Measurements from ENCODE around the gene NKD2.
"Not testable (repeated sequence)": the region's sequence is repeated elsewhere in the genome, so short reads cannot be mapped to it uniquely, and the experiment has no call there.

The NKD2 gene

DNA sequence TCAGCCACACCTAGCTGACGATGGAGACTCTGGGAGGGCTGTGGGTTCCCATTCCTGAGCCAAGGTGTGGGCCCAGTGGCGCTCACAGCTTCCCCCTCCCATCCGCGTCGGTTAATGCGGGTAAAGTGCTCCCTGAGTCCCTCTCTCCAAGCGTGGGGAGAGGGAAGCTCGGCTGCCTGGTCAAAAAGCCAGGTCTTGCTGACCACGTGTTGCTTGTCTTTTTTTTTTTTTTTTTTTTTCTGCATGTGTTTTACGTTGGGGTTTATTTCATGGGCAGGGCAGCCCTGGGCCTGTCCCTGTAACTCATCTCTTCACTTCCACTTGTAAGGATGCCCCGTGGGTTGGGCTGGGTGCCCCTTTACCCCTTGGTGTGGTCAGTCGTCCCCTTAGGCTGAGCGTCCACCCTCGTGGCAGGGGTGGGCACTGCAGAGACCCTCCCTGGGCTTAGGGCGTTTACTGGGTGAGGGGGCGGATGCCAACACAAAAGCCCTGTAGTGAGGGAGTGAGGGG lies 11.9 kb downstream of the NKD2 start:
- in situ Hi-C loops (cut with HindIII; ENCODE audit: low pct_ligation_motif_present, low pct_unique_long_range_greater_than_20kb, low sequenced_read_pairs): no loop called here
- no peak for DNase-seq

DNA sequence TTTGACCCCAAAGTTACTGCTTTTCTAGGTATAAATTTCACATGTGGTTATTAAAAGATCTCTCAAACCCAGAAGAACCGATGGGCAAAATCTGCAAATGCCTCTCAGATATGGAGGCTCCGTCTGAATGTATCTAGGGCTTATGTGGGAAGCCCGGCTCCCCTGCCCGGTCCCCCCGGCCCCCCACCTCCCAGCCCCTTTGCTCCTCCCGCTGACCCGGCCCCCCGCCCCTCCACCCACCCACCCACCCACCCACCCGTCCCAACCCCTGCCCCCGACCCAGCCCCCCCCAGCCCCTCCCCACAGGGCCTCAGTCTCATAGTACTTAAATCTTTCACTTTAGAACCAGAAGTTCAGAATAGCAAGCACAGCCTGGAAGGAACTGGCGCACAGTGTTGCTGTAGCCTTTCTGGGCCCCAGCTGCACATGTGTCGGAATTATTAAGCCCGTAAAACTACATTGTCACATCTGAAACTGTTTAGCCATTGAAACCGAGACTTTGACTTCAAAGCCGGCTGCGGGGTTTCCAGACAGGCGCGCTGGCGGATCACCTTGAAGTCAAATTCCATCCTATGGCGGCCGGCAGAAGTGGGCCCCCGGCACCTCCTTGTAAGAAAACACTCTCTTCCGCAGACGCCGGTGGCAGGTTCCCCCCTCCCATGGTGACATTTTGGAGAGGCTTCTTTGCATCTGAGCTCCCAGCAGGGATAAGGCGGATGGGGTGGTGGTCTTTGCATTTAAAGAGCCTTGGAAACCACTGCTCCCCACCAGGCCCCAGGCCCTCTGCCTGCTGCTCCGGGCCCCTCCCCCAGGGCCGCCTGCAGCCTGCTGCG lies 12.8 kb downstream of the NKD2 start:
- DNase-seq: no peak
- in situ Hi-C loops (cut with HindIII; ENCODE audit: low pct_ligation_motif_present, low pct_unique_long_range_greater_than_20kb, low sequenced_read_pairs): no loop called here

DNA sequence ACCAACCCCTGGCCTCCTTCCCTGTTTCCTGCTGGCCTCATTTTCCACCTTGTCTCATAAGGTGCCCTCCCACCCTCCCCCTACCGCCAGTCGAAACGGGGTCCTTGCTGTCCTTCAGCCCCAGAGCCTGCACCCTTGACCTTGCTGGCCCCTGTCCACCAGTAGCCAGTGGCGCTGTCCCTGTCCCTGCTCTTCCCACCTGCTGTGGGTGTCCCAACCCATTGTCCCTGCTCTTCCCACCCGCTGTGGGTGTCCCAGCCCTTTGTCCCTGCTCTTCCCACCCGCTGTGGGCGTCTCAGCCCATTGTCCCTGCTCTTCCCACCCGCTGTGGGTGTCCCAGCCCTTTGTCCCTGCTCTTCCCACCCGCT lies 13.4 kb downstream of the NKD2 start:
- in situ Hi-C loops (cut with HindIII; ENCODE audit: low pct_ligation_motif_present, low pct_unique_long_range_greater_than_20kb, low sequenced_read_pairs); DNase-seq: not testable (repeated sequence)

DNA sequence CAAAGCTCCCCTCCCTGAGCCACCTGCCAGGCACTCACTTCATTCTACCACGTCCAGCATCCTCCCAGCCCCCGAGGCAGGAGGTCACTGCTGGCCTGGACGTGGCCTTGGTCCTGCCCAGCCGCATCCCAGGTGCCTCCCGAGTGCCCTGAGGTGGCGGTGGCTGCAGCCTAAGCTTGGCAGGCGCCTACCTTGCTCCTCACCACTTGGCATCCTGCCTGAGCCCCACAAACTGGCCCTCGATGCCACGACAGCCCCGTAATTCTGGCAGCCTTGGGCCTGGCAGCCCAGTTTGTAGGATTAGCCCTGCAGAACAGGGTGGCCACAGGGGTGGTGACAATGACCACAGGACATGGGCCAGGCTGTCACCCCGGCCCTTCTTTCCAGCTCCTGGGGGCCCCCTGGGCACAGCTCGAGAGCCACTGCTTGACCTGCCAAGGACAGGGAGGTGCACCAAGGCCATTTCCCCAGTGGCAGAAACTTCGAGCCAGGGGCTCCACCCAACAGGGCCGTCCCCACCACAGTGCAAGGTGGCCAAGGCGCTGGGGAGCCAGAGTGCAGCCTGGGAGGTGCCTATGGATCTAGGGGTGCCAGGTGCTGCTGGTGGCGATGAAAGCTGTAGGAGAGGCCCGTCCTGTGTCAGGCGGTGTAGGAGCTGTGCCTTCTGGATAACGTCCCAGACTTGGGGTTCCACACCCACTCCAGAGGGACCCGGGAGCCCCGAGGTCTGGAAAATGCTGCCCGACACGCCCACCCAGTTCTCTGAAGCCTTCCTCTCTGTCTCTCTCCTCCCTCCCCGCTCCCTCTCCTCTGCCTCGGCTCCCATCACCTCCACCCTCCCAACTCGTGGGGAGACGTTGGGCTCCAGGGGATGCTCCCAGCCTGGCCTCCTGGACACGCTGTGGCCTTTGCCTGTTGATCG lies 18.4 kb downstream of the NKD2 start:
- DNase-seq: no peak
- in situ Hi-C loops (cut with HindIII; ENCODE audit: low pct_ligation_motif_present, low pct_unique_long_range_greater_than_20kb, low sequenced_read_pairs): no loop called here

DNA sequence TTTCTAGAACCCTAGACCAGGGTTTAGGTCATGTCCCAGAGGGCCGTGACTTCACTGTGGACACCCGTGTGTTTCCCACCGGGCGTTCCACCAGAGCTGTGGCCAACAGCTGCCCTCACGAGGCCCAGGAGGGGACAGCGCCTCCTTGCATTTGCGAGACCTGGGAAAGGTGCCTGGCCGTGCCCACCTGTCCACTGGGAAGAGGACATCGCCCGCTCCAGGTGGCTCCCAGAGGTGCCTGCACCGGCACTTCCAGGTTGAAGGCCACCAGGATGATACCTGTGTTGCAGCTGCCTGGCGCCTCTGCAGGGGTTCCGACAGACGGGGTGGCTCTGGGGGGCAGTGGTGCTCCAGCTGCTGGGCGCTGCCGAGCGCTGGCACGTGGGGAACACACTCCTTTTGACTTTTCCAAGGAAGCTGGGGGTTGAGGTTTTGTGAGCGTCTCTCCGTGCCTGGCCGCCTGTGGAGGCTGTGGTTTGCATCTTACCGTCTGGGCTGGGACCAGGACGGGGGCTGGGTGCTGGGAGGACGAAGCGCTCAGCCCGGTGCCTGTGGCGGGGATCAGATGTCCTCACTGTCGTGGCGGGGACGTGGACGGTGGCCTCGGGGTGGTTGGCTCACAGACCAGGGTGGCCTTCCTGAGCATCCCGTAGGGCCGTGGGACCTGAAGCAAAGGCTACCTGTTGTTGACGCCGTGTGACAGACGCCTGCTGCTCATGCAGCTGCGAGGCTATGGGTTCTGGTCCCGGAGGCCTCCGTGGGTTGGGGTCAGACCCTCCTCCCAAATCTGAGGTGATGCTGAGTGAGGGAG lies 19.2 kb downstream of the NKD2 start:
- no peak for DNase-seq
- in situ Hi-C loops (cut with HindIII; ENCODE audit: low pct_ligation_motif_present, low pct_unique_long_range_greater_than_20kb, low sequenced_read_pairs): no loop called here

DNA sequence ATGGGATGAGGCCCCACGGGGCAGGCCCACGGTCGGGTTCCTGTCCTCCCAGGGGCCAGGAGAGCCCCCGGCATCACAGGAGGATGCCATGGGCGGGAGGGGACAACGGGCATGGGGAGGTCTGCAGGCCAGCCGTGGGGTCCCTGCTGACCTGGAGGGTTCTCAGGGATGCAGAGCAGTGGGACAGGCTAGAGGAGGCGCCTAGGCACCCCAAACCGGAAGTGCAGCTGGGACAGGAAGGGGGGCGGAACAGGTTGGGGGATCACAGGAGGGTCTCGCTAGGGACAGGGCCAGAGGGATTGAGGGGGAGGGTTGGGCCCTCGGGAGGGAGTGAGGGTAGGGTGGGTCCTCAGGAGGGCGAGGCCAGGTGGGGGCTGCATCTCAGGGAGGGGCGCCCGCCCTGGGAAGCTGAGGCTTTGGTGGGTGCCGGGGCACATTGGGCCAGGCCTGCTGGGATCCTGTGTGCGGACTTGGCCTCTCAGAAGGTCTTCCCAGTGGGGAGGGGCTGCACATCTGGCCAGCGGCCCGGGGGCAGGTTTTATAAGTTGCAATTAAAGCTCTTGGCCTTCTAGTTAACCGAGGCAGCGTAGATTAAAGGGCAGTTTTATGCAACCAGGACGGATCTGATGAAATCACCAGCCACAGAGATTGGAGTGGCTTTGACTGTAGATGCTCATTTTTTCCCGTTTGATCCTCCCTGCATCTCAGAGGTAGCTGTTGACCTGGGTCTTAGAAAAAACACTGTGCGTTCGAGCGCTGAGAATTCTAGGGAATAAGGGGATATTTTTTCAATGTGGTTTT lies 20.1 kb downstream of the NKD2 start:
- in situ Hi-C loops (cut with HindIII; ENCODE audit: low pct_ligation_motif_present, low pct_unique_long_range_greater_than_20kb, low sequenced_read_pairs): no loop called here
- no peak for DNase-seq

DNA sequence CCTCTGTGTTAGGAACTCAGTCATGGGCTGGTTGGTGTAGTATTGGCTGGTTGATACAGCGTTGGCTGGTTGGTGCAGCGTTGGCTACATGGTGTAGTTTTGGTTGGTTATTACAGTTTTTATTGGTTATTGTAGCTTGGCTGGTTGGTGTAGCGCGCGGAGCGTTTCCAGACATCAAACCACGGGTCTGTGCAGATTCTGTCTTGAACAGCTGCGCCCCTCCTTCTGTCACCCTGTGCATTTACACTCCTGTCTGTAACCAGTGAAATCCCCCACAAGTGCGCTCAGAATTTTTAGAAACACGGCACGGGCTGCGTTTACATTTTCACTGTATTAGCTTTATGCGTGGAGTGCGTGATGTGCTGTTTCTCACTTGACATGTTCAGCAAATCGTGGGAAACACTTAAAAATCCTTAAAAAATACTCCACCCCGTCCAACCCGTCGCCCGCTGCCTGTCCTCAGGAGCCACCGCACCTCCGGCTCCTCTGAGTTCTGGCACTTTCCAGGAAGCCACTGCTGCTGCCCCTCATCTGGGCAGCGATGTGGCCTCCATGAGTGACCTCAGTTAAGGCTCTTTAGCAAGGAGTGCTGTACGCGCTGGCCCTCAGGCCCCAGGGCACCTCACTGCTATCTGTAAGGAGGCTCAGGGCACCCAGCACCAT lies 20.8 kb downstream of the NKD2 start:
- DNase-seq: no peak
- in situ Hi-C loops (cut with HindIII; ENCODE audit: low pct_ligation_motif_present, low pct_unique_long_range_greater_than_20kb, low sequenced_read_pairs): no loop called here

DNA sequence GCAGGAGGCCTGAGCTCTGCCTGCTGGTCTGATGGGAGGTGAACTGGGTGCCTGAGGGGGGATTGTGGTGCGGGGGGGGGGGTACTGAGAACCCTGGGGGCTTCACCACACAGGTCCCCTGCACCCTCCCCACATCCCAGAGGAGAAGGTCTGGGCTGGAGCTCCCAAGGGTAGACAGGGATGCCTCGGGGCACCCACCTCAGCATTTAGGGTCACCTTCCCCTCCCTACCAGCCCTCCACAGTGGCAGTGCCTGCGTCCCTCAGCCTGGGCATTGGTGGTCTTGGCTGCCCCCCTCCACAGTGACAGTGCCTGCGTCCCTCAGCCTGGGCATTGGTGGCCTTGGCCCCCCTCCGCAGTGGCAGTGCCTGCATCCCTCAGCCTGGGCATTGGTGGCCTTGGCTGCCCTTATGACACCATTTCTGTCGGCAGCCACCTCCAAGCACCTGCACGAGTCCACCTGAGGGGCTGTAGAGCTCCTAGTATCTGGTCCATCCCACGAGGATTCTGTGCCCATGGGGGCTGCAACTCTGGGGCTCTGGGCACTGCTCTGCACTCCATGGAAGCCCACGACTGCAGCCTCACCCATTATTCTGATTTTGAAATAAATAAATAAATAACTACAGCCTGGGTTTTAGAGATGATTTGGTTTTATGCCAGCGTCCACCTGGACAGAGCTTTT lies 21.5 kb downstream of the NKD2 start:
- in situ Hi-C loops (cut with HindIII; ENCODE audit: low pct_ligation_motif_present, low pct_unique_long_range_greater_than_20kb, low sequenced_read_pairs): no loop called here

DNA sequence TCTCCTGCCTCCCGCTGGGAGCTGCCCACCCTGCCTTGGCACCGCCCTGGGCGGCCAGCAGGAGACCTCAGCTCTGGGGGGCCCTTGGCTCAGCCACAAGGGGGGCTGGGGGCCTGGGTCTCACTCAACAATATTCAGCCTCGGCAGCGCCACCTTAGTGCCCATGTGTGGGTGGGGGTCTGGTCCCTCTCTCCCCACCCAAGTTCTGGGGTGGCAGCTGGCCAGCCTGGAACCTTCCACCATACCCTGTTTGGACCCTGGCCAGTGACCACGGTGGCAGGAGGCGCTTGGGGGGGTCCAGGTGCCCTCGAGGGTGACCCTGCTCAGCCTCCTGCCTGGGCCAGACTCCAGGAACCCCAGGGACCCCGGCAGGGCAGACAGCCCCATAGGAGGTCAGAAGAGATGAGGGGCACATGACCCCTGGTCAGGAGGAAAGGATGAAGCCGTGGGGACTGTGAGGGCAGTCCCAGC lies 22.2 kb downstream of the NKD2 start:
- DNase-seq: no peak
- in situ Hi-C loops (cut with HindIII; ENCODE audit: low pct_ligation_motif_present, low pct_unique_long_range_greater_than_20kb, low sequenced_read_pairs): no loop called here

More for the DNA sequence above, 21.5 kb downstream of the NKD2 start:
- no peak for DNase-seq

DNA sequence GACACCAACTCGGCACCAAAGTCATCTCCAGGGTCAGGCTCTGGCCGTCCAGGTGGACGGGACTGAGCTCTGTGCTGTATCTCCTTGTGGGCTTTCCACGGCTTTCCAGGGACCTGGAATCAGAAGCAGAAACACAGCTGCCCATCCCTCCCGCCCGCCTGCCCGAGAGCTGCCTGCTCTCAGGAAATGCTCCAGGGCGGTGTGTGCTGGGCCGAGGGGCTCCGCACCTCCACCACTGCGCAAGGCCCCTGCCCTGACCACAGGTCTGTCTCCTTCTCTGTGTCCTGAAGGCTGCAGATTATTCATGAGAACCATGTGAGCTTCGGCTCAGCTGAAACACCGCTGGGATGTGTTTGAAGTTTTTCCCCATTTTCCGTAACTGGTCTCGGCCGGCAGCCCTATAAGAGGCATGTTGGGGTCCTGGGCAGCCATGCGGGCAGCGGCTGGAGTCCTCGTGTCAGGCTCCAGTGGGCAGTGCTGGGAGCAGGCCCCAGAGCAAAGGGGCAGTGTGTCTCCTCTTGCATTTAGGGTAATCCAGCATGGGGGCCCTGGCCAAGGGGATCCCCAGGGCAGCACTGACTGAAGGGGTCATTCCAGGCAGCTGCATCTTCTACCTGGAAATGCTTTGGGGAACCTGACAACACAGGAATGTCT lies 22.8 kb downstream of the NKD2 start:
- DNase-seq: no peak

DNA sequence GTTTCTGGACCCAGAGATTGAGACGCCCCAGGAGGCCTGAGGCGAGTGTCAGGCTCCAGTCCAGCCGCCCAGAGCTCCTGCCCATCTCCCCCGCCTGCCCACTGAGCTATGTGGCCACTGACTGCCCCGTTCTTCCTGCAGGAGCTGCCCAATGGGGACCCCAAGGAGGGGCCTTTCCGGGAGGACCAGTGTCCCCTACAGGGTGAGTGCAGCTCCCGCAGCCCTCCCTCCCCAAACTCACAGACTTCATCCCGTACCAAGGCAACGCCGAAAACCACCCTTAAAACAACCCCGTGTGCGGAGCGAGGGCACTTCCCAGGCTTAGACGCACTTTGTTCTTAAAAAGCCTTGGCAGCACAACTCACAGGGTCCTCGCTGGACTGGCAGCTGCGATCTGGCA lies 23.4 kb downstream of the NKD2 start:
- no peak for DNase-seq
- in situ Hi-C loops (cut with HindIII; ENCODE audit: low pct_ligation_motif_present, low pct_unique_long_range_greater_than_20kb, low sequenced_read_pairs): no loop called here

More for the DNA sequence above, 22.8 kb downstream of the NKD2 start:
- in situ Hi-C loops (cut with HindIII; ENCODE audit: low pct_ligation_motif_present, low pct_unique_long_range_greater_than_20kb, low sequenced_read_pairs): no loop called here

DNA sequence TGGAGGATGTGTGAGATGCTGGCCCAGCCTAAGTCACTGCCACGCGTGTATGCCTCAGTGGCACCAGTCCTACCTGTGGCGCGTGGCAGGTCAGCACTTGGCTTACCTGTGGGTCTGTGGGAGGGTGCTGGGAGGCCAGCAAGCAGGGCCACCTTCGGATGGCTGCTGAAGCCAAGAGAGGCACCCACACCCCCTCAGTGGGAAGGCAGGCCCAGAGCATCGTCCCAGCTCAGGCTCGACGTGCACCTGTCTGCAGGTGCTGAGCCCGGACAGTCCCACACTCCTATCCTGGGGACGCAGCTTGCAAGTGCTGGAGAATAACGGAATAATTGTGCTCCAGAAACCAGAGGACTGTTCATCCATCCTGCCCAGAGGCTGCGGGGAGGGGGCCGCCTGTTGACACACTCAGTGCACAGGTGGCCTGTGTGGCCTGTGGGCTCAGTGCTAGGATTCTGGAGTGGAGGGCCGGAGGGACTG lies 24.0 kb downstream of the NKD2 start:
- in situ Hi-C loops (cut with HindIII; ENCODE audit: low pct_ligation_motif_present, low pct_unique_long_range_greater_than_20kb, low sequenced_read_pairs): no loop called here
- no peak for DNase-seq

DNA sequence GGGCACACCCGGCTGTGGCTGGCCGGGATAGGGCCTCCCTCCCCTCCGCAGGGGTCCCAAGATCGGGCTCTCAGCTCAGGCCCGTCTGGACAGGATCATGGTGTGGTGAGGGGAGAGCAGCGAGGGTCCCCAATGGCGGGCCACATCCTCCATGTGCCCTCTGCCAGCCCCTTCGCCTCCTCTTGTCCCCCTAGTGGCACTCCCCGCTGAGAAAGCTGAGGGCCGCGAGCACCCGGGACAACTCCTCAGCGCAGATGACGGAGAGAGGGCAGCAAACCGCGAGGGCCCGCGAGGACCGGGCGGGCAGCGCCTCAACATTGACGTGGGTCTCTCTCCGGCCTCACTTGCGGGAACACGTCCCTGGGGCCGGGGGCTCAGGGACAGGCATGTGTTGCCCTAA lies 24.6 kb downstream of the NKD2 start:
- DNase-seq: no peak
- in situ Hi-C loops (cut with HindIII; ENCODE audit: low pct_ligation_motif_present, low pct_unique_long_range_greater_than_20kb, low sequenced_read_pairs): no loop called here

DNA sequence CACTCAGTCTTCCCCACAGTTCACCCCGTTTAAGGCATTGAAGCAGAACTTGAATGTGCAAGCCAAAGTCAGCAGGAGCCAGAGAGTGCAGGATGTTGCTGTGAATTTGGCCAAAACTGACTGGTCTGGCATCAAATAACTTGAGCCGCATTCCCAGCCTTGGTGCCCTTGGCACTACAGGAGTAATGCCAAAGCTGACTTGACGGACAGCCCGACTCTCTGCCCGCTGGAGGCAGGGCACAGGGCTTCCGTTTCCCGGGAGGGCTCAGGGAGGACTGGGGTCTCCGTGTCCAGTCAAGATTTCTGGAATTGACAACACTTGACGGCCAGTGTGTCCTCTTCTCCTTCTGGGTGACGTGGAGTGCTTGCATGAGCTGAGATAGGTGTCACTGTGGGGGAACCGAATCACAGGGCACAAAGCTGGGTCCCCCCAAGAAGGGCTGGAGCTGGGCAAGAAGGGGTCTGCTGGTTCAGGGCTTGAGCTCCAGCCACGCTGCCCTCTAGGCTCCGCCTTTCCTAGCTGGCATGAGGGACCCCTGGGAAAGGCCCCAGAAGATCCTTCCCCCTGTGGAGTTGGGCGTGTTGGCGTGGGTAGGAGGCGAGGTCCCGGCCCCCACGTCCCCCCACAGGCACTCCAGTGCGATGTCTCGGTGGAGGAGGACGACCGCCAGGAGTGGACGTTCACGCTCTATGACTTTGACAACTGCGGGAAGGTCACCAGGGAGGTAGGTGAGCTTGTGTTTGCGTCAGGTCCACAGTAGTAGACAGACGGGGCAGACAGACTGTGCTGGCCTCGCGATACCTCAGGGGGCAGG lies 25.2 kb downstream of the NKD2 start:
- no peak for DNase-seq
- in situ Hi-C loops (cut with HindIII; ENCODE audit: low pct_ligation_motif_present, low pct_unique_long_range_greater_than_20kb, low sequenced_read_pairs): no loop called here

DNA sequence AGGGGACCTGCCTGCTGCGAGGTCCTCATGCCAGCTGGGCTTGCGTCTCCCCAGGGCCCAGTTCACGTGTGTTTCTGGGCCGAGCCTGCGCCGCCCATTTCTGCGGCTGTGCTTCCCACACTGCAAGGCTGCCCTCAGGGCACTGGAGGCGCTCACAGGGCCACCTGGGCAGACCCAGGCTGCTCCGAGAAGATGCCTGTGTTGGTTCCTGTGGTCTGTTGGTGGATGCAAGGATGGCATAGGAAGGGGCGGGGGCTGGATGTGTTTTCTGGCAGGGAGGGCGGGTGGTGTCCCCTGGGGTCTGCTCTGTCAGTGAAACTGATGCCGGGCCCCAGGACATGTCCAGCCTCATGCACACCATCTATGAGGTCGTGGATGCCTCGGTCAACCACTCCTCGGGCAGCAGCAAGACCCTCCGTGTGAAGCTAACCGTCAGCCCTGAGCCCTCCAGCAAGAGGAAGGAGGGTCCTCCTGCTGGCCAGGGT lies 25.9 kb downstream of the NKD2 start:
- no peak for DNase-seq
- in situ Hi-C loops (cut with HindIII; ENCODE audit: low pct_ligation_motif_present, low pct_unique_long_range_greater_than_20kb, low sequenced_read_pairs): no loop called here
